Activated CD8-positive, alpha-beta memory T cell treated with anti-CD3 and anti-CD28 coated beads for 1 hour (primary cell): ENCODE data around the gene ATP2B2.
"Not testable (repeated sequence)": the region's sequence is repeated elsewhere in the genome, so short reads cannot be mapped to it uniquely, and the experiment has no call there.

Experiments
- DNase-seq, 2 donors: peaks; one replicate each; pipeline ENCODE4 v3.0.0-alpha.2; 2020; ENCODE audit warnings: low read depth in 1 of 2; ENCODE audit errors: extremely low read depth in 1 of 2

Gene ATP2B2

GRCh38 chr3:10311710-10312109 is 193.7 kb downstream of the ATP2B2 start:
- no peak for DNase-seq

- DNase-seq: no peak
Observed at GRCh38 chr3:10310578-10310977, 194.8 kb downstream of the ATP2B2 start.

DNA sequence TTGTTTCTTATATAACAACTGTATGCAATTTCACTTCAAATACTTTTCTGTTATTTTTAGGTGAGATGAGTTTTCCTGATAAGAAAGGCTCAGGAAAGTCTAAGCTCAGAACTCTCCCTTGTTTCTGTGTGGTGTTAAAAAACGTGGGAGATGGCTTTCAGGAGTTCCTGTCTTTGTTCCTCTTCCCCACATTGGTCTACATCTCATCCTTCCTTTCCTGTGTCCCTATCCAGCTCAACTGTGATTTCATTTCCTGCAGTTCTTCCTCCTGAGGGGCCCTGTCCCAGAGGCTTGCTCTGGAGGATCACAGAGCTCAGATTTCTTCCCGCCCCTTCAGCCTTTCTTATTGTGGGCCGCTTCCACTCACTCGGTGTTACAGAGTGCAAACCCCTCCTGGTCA is 195.7 kb downstream of the ATP2B2 start:
- no peak for DNase-seq

DNA sequence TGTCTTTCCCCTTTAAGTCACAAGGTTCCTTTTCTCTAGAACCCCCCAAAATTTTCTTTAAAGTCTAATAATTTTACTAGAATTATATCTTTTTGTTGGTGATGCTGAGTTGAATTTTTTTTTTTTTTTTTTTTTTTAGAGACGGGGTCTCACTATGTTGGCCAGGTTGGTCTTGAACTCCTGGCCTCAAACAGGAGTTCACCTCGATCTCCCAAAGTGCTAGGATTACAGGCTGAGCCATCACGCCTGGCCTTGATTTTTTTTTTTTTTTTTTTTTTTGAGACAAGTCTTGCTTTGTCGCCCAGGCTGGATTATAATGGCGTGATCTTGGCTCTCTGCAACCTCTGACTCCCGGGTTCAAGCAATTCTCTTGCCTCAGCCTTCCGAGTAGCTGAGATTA is 196.7 kb downstream of the ATP2B2 start:
- DNase-seq: no peak

DNA sequence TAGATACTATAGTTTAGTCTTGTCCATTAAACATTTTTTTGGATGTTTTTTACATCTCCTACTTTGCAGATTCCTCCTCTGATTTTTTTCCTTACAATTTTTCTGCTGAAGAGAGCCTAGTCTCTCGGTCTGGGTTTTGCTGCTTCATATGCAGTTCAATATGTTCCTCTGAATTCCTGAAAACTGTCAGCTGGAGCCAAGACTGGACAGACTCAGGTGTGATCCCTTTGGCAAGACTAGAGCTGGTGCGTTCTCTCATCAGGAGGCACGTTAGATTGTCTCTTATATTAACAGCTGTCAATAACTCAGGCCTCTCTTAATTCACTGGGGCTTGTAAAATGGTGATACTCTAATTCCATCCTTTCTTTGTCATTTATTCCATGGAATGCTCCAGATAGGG is 199.2 kb downstream of the ATP2B2 start:
- DNase-seq: no peak

GRCh38 chr3:10305331-10305902 is 200.0 kb downstream of the ATP2B2 start:
- no peak for DNase-seq

DNA sequence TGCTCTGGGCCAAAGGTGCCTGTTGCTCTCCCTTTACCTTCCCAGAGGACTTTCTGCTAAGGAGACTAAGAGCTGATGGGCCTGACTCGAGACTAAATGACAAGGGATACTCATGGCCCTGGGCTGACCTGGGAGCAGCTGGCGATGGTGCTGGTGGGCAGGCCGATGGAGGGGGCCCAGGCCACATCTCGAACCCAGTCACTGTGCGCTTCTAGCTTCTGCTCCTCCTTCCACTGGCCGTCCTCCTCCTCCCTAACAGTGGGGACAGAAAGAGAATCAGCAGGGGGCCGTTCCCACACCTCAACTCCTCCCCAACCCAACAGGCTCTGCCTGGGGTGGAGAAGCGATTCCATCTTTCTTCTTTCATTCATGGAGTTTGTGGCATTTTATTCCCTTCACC is 200.5 kb downstream of the ATP2B2 start:
- no peak for DNase-seq

DNA sequence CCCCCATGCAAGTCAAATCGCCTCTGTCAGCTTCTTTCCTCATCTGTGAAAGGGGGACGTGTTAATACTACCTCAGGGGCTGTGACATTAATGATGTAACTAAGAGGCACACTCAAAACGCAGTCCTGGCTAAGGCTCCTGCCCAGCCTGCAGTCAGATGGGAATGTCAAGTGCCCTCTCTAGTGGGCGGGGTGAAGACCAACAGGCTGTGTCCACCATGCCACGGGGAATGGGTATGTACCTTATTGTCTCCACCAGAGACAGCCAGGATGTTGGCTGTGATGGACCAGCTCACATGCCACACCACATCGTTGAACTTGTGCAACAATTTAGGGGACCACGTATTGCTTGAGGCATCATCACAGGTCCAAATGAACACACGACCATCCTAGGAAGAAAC is 201.6 kb downstream of the ATP2B2 start:
- DNase-seq: no peak

- no peak for DNase-seq
Observed at GRCh38 chr3:10303105-10303504, 202.3 kb downstream of the ATP2B2 start.

- DNase-seq: no peak
Observed at GRCh38 chr3:10300087-10300486, 205.3 kb downstream of the ATP2B2 start.

DNA sequence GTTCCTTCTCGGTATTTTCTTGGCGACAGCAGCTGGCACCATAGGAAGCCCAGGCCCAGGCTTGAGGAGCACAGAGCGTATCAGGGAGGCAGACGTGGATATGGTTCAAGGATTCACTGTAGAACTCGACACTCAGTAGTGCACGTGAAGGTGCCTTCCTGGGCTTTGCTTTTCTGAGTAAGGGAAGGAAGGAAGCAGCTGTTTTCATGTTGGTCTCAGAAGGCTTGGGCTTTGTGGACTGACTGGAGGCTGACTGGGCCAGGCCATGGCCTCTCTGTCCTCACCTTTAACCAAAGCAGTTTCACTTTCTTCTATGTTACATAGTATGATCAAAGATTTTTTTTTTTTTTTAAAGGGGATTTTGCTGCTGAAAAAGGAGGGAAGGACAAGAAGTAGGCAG is 205.7 kb downstream of the ATP2B2 start:
- DNase-seq: no peak

GRCh38 chr3:10299175-10299574 is 206.2 kb downstream of the ATP2B2 start:
- no peak for DNase-seq

GRCh38 chr3:10298064-10298463 is 207.3 kb downstream of the ATP2B2 start:
- not testable (repeated sequence) for DNase-seq

- DNase-seq: no peak
Observed at GRCh38 chr3:10294030-10294586, 211.3 kb downstream of the ATP2B2 start.

DNA sequence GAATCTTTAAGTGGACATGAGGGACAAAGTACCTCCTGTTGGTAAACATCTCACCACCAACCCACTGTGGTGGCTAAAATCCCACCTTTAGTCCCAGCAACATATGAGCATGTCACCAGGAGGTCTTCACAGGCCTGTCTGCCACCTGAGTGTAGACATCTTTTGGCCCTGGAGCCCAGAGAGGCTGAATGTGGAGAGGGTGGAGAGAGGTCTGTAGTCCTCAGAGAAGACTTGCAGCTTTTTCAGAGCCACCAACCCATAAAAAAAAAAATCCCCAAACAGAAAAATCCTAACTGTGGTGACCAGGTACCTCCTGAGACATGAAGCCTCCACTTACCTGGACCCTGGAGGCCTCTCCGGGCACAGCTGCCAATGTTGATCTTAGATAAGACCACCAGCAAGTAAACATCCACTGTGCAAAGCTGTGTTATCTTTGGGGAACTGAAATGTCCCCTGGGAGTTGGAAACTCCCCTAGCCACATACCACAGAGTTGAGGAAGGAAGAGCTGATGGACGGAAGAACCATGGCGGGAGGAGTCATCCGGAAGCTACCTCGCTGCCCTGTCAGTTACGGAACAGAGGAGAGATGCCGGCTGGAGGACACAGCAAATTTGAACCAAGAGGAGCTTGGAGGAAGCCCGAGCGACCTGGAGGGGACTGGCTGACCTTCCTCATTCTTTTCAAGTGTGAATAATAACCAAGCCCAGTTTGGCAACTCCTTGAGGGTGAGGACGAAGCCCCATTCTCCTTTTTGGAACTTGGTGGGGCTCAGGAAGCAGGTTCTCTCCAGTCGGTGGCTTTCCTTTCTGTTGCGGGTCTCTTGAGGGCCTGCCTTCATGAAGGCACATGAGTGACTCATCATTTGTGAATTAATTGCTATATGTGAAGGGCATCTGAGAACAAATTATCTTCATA is 212.6 kb downstream of the ATP2B2 start, which contains the start of gene GHRL:
GHRL (minus strand) TSS at position 443 of the 915 bp plus-strand sequence. CDS start 2,767 bp downstream, outside the sequence.
- no peak for DNase-seq

DNA sequence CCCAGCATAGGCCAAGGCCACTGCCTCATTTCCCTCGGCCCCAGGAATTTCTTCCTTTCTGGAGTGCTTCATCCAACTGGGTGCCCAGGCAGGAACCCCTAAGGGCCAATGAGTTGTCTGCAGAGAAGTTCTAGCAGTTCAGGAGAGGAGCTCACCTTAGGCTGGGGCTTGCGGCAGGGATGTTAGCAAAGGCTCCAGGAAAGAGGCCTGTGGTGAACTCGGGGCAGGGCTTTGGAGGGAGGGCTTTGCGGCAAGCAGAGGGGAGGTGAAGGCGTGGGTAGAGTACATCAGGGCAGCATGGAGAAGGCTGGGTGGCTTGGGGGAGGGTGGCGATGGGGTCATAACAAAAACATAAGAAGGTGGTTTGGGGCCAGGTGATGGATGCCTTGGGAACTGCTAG is 213.7 kb downstream of the ATP2B2 start:
- DNase-seq: no peak

DNA sequence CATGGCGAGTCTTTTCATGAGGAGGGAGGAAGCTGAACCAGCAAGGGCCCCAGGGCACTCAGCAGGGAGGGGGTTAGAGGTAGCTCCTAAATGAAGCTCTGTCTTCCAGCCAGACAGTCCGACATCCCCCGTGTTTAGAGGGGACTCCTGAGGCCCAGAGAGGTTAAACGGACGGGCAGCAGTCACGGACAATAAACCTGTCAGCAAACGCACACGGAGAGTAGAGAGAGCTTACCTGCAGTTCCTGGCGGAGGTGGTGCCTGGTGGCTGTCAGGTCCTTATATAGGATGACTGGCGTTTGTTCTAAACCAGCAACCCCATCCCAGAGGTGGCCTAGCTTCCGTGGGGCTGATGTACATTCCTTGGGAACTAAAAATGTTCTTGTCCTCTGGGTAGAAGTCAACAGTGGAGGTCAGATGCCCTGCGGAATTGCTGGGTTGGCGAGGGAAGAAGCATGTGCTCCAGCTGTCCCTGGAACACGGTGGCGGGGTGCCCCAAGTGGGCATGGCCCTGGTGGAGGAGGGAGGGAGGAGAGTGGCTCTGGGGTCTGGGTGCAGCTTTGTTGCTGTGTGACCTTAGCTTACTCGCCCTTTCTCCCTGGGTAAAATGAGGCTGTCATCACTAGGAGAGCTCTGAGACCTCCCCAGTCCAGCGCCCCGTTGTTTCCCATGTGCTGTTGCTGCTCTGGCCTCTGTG is 214.8 kb downstream of the ATP2B2 start:
- DNase-seq: no peak

- DNase-seq: no peak
Observed at GRCh38 chr3:10289787-10290355, 215.5 kb downstream of the ATP2B2 start.

- DNase-seq: no peak
Observed at GRCh38 chr3:10289077-10289476, 216.3 kb downstream of the ATP2B2 start.

GRCh38 chr3:10288575-10288960 is 216.8 kb downstream of the ATP2B2 start:
- no peak for DNase-seq

DNA sequence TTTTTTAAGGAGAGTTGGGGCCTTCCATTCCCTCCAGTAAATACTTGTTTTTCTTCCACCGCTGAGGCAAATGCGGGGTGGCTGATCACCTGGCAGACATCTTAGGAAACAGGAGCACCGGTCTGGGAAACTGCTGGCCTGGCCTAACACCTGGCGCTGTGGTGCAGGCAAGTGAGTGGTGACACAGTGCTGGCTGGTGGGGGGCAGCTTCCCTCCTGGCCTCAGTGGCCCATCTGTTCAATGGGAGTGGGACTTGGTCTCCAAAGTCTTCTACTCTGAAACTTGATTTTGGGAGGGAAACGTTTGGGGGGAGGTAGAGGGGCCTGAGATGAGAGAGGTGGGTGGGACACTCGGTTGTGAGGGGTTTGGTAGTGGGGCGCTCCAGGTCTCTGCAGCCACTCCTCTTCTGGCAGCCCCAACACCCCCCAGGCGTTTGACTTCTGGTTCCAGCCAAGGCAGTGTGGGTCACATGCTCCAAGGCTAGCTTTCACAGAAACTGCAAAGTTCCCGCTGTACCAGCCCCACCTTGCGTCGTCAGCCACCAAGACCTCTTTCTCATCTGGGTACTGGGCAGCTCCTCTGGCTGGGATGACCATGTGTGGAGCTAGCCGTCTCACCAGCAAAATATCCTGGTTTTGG is 217.3 kb downstream of the ATP2B2 start:
- DNase-seq: no peak
